ENCODE results near the gene EPN2. TPM values are rescaled to one million over a fixed set of nuclear protein-coding genes. Genes with fewer than 3 reads are reported as not detected.

Gene EPN2
- polyA plus RNA-seq, 3 donors, result 0.93 TPM; not detected in 2

DNA sequence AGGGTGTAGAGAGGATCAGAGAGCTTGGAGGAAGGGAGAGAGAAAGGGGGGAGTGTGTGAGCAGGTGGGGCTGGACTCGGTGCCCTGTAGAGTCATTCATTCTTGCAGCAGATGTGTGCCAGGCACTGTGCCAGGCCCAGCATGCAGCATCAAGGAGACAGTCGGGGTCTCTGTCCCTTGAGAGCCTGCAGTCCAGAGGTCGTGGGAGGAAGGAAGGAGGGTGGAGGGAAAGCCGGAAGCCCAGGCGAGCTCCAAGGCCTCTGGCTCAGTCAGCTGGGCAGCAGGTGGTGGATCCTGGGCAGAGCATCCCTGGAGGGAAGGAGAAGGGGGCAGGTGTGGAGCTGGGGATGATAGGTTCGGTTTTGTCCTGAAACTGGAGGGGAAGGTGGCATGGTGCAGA, 27.5 kb downstream of the EPN2 start:
- H3K27ac ChIP-seq (ENCODE audit: low read depth in 1 of 2, low read length in 2 of 2), result no peak overlapping the region
- WGBS (ENCODE audit: insufficient coverage), result 79% methylated on average over 6 of the region's 6 CpGs
- H3K27me3 ChIP-seq (ENCODE audit: control insufficient read depth in 2 of 2, insufficient read depth in 2 of 2, low read length in 2 of 2), result peaks cover 8 to 24% of the 10 kb centered on the region in 2 donors
- no peak overlapping the region for H2AFZ ChIP-seq (ENCODE audit: insufficient read depth, low read depth, low read length, poor library complexity, severe bottlenecking)
- peaks cover 0 to 2% (median 0%) of the 10 kb centered on the region in 7 donors for H3K9me3 Mint-ChIP-seq
- H3K4me3 Mint-ChIP-seq, result peak overlapping the region in 1 of 2 donors; percentile 11
- H3K4me1 Mint-ChIP-seq, result peaks cover 12% of the 10 kb centered on the region
- peaks cover 12% of the 10 kb centered on the region in 2 donors for H3K4me1 ChIP-seq (ENCODE audit: control insufficient read depth in 1 of 2, insufficient read depth in 2 of 2, low read length in 2 of 2)
- peak overlapping the region in 1 of 7 donors; percentile 36 for H3K27ac Mint-ChIP-seq
- H3K4me2 ChIP-seq (replicated peaks; ENCODE audit: extremely low read depth, low read length, poor library complexity, severe bottlenecking), result no peak overlapping the region
- H3K9ac ChIP-seq (ENCODE audit: insufficient read depth, low read length, poor library complexity, severe bottlenecking), result no peak overlapping the region
- no peaks in the 10 kb centered on the region for H3K36me3 ChIP-seq (replicated peaks in 1 of 2; ENCODE audit: control insufficient read depth in 1 of 2, insufficient read depth in 2 of 2, low read length in 2 of 2)
- peaks cover 39 to 46% (median 44%) of the 10 kb centered on the region in 3 donors for H3K27me3 Mint-ChIP-seq (ENCODE audit: low read depth in 3 of 3)
- no peak overlapping the region for H3K4me3 ChIP-seq (replicated peaks in 1 of 3; ENCODE audit: low read depth in 2 of 3, low read length in 3 of 3)
- no peaks in the 10 kb centered on the region for H3K36me3 Mint-ChIP-seq
- intact Hi-C loops (cut with micrococcal nuclease), result no loop called here
- no peaks in the 10 kb centered on the region for H4K20me1 ChIP-seq (ENCODE audit: insufficient read depth, low read length)
- DNase-seq, result no peak
- H3K9me3 ChIP-seq (replicated peaks in 1 of 2; ENCODE audit: control insufficient read depth in 1 of 2, insufficient read depth in 1 of 2, low read length in 2 of 2), result no peaks in the 10 kb centered on the region
- no peaks in the 10 kb centered on the region for H3K79me2 ChIP-seq (ENCODE audit: insufficient read depth, low read length)
- TF ChIP-seq, protein P1, sequence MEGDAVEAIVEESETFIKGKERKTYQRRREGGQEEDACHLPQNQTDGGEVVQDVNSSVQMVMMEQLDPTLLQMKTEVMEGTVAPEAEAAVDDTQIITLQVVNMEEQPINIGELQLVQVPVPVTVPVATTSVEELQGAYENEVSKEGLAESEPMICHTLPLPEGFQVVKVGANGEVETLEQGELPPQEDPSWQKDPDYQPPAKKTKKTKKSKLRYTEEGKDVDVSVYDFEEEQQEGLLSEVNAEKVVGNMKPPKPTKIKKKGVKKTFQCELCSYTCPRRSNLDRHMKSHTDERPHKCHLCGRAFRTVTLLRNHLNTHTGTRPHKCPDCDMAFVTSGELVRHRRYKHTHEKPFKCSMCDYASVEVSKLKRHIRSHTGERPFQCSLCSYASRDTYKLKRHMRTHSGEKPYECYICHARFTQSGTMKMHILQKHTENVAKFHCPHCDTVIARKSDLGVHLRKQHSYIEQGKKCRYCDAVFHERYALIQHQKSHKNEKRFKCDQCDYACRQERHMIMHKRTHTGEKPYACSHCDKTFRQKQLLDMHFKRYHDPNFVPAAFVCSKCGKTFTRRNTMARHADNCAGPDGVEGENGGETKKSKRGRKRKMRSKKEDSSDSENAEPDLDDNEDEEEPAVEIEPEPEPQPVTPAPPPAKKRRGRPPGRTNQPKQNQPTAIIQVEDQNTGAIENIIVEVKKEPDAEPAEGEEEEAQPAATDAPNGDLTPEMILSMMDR (IDR thresholded peaks at IDR 0.05), result no peak

DNA sequence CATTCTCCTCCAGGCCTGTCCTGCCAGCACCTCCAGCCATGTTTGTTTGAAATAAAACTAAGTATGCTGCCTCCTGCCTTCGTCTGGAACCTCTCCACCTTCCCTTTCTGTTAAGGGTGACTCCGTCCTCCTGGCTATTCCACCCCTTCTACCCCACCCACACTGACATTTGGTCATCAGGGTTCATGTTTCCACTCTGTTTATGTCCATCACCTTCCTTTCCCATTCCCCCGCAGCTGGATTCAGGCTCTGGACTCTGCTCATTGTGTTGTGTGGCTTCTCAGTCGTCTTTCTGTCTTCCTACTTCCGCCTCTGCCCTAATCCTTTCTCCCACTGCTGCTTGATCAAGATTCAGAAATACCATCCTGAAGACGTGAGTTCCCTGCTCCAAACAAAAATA, 28.6 kb downstream of the EPN2 start:
- no peak overlapping the region for H3K4me3 Mint-ChIP-seq
- no peak for DNase-seq
- H3K9me3 Mint-ChIP-seq, result peaks cover 0 to 2% (median 0%) of the 10 kb centered on the region in 7 donors
- H3K79me2 ChIP-seq (ENCODE audit: insufficient read depth, low read length), result no peaks in the 10 kb centered on the region
- H3K4me1 Mint-ChIP-seq, result peaks cover 17% of the 10 kb centered on the region
- H3K27me3 Mint-ChIP-seq (ENCODE audit: low read depth in 3 of 3), result peaks cover 34 to 38% (median 37%) of the 10 kb centered on the region in 3 donors
- H3K36me3 Mint-ChIP-seq, result no peaks in the 10 kb centered on the region
- no peak overlapping the region for H3K4me2 ChIP-seq (replicated peaks; ENCODE audit: extremely low read depth, low read length, poor library complexity, severe bottlenecking)
- no peaks in the 10 kb centered on the region for H3K36me3 ChIP-seq (replicated peaks in 1 of 2; ENCODE audit: control insufficient read depth in 1 of 2, insufficient read depth in 2 of 2, low read length in 2 of 2)
- TF ChIP-seq, protein P1 (IDR thresholded peaks at IDR 0.05), result no peak
- no peak overlapping the region for H3K27ac ChIP-seq (ENCODE audit: low read depth in 1 of 2, low read length in 2 of 2)
- H3K27me3 ChIP-seq (ENCODE audit: control insufficient read depth in 2 of 2, insufficient read depth in 2 of 2, low read length in 2 of 2), result peaks cover 12 to 22% of the 10 kb centered on the region in 2 donors
- H3K27ac Mint-ChIP-seq, result no peak overlapping the region
- no peak overlapping the region for H2AFZ ChIP-seq (ENCODE audit: insufficient read depth, low read depth, low read length, poor library complexity, severe bottlenecking)
- no peaks in the 10 kb centered on the region for H3K9me3 ChIP-seq (replicated peaks in 1 of 2; ENCODE audit: control insufficient read depth in 1 of 2, insufficient read depth in 1 of 2, low read length in 2 of 2)
- no peak overlapping the region for H3K4me3 ChIP-seq (replicated peaks in 1 of 3; ENCODE audit: low read depth in 2 of 3, low read length in 3 of 3)
- peaks cover 14% of the 10 kb centered on the region in 2 donors for H3K4me1 ChIP-seq (ENCODE audit: control insufficient read depth in 1 of 2, insufficient read depth in 2 of 2, low read length in 2 of 2)
- H4K20me1 ChIP-seq (ENCODE audit: insufficient read depth, low read length), result no peaks in the 10 kb centered on the region
- intact Hi-C loops (cut with micrococcal nuclease), result no loop called here
- WGBS (ENCODE audit: insufficient coverage), result 98% methylated on average over 5 of the region's 6 CpGs
- H3K9ac ChIP-seq (ENCODE audit: insufficient read depth, low read length, poor library complexity, severe bottlenecking), result no peak overlapping the region

Measured in CD14-positive monocyte (primary cell).